BLaER1 treated with 17β-estradiol and CSF1 and Interleukin-3, amounts not matched to agents 10 nM and 100 nM (cell line): ENCODE measurements around the gene TSTD2.

ENCODE experiments used
- H3K27ac ChIP-seq, 11 experiments: shearing (Covaris generic); formaldehyde crosslinking; 2 replicates each; pipeline ENCODE4 v1.8.1; 2022
- H3K27me3 ChIP-seq, 11 experiments: shearing (Covaris generic); formaldehyde crosslinking; 2 replicates each; pipeline ENCODE4 v1.8.1; 2022
- H3K36me3 ChIP-seq, 11 experiments: shearing (Covaris generic); formaldehyde crosslinking; 2 replicates each; pipeline ENCODE4 v1.8.1; 2022
- H3K4me1 ChIP-seq, 10 experiments: shearing (Covaris generic); formaldehyde crosslinking; 2 replicates each; pipeline ENCODE4 v1.8.1; 2022
- H3K4me2 ChIP-seq, 11 experiments: shearing (Covaris generic); formaldehyde crosslinking; 2 replicates each; pipeline ENCODE4 v1.8.1; 2022
- H3K4me3 ChIP-seq, 10 experiments: shearing (Covaris generic); formaldehyde crosslinking; 2 replicates each; pipeline ENCODE4 v1.8.1; 2022
- H3K9ac ChIP-seq, 11 experiments: shearing (Covaris generic); formaldehyde crosslinking; 2 replicates each; pipeline ENCODE4 v1.8.1; 2022
- H3K9me3 ChIP-seq, 11 experiments: shearing (Covaris generic); formaldehyde crosslinking; replicated peaks in 1 of 11; 2 replicates each; pipeline ENCODE4 v1.8.1; 2022
- H4K20me1 ChIP-seq, 11 experiments: shearing (Covaris generic); formaldehyde crosslinking; 2 replicates each; pipeline ENCODE4 v1.8.1; 2022
- Cebpa-rat ChIP-seq, 11 experiments: shearing (Covaris generic); IDR thresholded peaks; 2 replicates each; pipeline ENCODE4 v1.8.1; 2022

The TSTD2 gene

GRCh38 chr9:97565262-97565661, 67.9 kb downstream of the TSTD2 start:
- Histone ChIP-seq H3K4me3 (no peak overlapping the region), H3K27me3 (0 out of 22 replicates have a peak, but pooled peaks cover 0 to 5% (median 0%) of the 10 kb centered on the region in 11 experiments), H4K20me1 (no peaks in the 10 kb centered on the region), H3K4me1 (no peaks in the 10 kb centered on the region), H3K9ac (no peak overlapping the region), H3K4me2 (no peak overlapping the region), H3K27ac (no peak overlapping the region), H3K36me3 (no peaks in the 10 kb centered on the region), H3K9me3 (no peaks in the 10 kb centered on the region)
- TF ChIP-seq Cebpa-rat (IDR thresholded peaks at IDR 0.05) = no peak

GRCh38 chr9:97564291-97565175, 68.6 kb downstream of the TSTD2 start:
- H3K9ac ChIP-seq = no peak overlapping the region
- no peak overlapping the region for H3K27ac ChIP-seq
- H3K4me1 ChIP-seq = peaks cover 0 to under 1% (median 0%) of the 10 kb centered on the region in 10 experiments; a peak in 1 of 20 replicates
- H3K9me3 ChIP-seq = no peaks in the 10 kb centered on the region
- 0 out of 22 replicates have a peak, but pooled peaks cover 0 to 5% (median 0%) of the 10 kb centered on the region in 11 experiments for H3K27me3 ChIP-seq
- H4K20me1 ChIP-seq = no peaks in the 10 kb centered on the region
- H3K4me3 ChIP-seq = no peak overlapping the region
- no peak for TF ChIP-seq Cebpa-rat (IDR thresholded peaks at IDR 0.05)
- no peak overlapping the region for H3K4me2 ChIP-seq
- no peaks in the 10 kb centered on the region for H3K36me3 ChIP-seq

DNA sequence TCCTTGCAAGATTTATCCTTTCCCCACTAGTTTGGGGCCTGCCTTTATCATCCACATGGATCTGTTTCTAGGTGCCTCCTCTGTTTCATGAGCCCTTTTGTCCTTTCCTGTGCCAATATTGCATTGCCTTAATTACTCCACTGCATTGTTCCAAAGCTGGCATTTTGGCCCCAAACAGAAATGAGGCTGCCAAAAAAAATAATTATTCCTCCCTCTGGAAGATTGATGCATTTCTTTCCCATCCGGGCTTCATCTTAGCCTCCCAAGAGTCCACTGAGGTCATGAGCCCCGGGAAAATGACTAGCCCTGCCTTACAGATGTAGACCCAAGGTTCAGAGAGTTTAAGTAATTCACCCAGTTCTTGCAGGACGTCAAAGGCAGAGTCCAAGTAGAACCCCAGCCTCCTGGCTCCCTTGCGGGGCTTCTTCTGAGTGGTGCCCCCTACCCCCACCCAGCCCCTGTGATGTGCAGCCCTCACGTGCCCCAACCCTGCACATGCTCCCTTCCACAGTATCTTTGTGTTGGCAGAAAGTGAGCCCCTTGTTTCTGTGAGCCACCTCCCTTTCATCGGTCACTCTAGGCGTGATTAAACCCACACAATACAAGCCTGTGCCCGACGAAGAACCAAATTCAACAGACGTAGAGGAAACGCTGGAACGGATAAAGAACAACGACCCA, 69.6 kb downstream of the TSTD2 start:
- Histone ChIP-seq H4K20me1 (no peaks in the 10 kb centered on the region), H3K27ac (no peak overlapping the region), H3K9me3 (no peaks in the 10 kb centered on the region), H3K36me3 (no peaks in the 10 kb centered on the region), H3K4me1 (peaks cover 7 to 9% (median 8%) of the 10 kb centered on the region in 10 experiments; a peak in 16 of 20 replicates), H3K27me3 (0 out of 22 replicates have a peak, but pooled peaks cover 0 to under 1% (median 0%) of the 10 kb centered on the region in 11 experiments), H3K4me3 (no peak overlapping the region), H3K4me2 (no peak overlapping the region), H3K9ac (no peak overlapping the region)
- TF ChIP-seq Cebpa-rat (IDR thresholded peaks at IDR 0.05) = no peak

GRCh38 chr9:97562542-97562941, 70.6 kb downstream of the TSTD2 start:
- Histone ChIP-seq H3K9me3 (no peaks in the 10 kb centered on the region), H4K20me1 (no peaks in the 10 kb centered on the region), H3K27me3 (no peaks in the 10 kb centered on the region), H3K4me1 (peaks cover 12 to 20% (median 18%) of the 10 kb centered on the region in 10 experiments), H3K4me3 (no peak overlapping the region), H3K9ac (no peak overlapping the region), H3K27ac (no peak overlapping the region), H3K36me3 (no peaks in the 10 kb centered on the region), H3K4me2 (no peak overlapping the region)
- TF ChIP-seq Cebpa-rat (IDR thresholded peaks at IDR 0.05) = no peak

DNA sequence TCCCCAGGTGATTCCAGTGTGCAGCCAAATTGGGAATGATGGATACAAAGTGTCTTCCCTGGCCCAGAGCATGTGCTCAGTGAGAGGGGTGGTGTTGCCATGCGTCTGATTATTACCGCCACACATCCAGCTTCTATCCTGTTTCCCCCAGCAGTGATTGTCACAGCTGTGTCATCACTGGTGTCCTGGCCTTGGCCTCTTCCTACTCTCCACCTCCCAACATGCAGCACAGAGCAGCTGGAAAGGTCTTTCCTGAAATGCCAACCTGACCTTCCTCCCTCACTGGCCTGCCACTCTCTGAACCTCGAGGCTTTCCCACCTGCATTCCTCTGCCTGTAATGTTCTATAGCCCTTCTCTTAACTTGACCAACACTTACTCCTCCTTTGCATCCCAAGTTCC, 71.7 kb downstream of the TSTD2 start:
- H3K4me2 ChIP-seq = no peak overlapping the region

GRCh38 chr9:97560851-97561250, 72.3 kb downstream of the TSTD2 start:
- no peaks in the 10 kb centered on the region for H3K36me3 ChIP-seq
- no peak overlapping the region for H3K4me2 ChIP-seq
- H3K27me3 ChIP-seq = no peaks in the 10 kb centered on the region
- H3K9me3 ChIP-seq = no peaks in the 10 kb centered on the region
- H3K9ac ChIP-seq = no peak overlapping the region
- no peak for TF ChIP-seq Cebpa-rat (IDR thresholded peaks at IDR 0.05)
- no peaks in the 10 kb centered on the region for H4K20me1 ChIP-seq
- no peak overlapping the region for H3K27ac ChIP-seq
- peaks cover 15 to 32% (median 25%) of the 10 kb centered on the region in 10 experiments for H3K4me1 ChIP-seq
- H3K4me3 ChIP-seq = no peak overlapping the region

More for the DNA sequence above, 71.7 kb downstream of the TSTD2 start:
- Histone ChIP-seq H4K20me1 (no peaks in the 10 kb centered on the region), H3K4me3 (no peak overlapping the region), H3K4me1 (peaks cover 15 to 30% (median 25%) of the 10 kb centered on the region in 10 experiments), H3K9ac (no peak overlapping the region), H3K27me3 (no peaks in the 10 kb centered on the region), H3K36me3 (no peaks in the 10 kb centered on the region), H3K9me3 (no peaks in the 10 kb centered on the region), H3K27ac (no peak overlapping the region)
- no peak for TF ChIP-seq Cebpa-rat (IDR thresholded peaks at IDR 0.05)

DNA sequence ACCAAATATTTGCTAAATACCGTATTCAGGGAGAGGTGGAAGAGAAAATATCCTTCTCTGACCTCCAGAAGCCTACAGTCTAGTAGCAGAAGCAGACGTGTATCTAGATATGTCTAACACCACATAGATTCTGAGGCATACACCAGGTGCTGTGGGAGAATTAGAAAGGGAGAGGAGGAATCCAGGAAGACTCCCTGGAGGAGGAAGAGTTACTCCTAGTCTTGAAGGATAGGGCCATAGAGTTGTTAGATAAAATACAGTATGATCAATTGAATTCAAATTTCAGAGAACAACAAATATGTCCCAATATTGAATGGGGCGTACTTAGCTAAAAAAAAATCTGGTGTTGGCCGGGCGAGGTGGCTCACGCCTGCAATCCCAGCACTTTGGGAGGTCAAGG, 73.0 kb downstream of the TSTD2 start:
- H3K27me3 ChIP-seq = no peaks in the 10 kb centered on the region
- no peaks in the 10 kb centered on the region for H3K36me3 ChIP-seq
- no peak overlapping the region for H3K4me2 ChIP-seq
- no peak for TF ChIP-seq Cebpa-rat (IDR thresholded peaks at IDR 0.05)
- no peaks in the 10 kb centered on the region for H4K20me1 ChIP-seq
- H3K4me1 ChIP-seq = peaks cover 15 to 32% (median 25%) of the 10 kb centered on the region in 10 experiments
- H3K4me3 ChIP-seq = no peak overlapping the region
- H3K9ac ChIP-seq = no peak overlapping the region
- no peak overlapping the region for H3K27ac ChIP-seq
- no peaks in the 10 kb centered on the region for H3K9me3 ChIP-seq

- Histone ChIP-seq H3K4me2 (peak overlapping the region in 9 of 11 experiments; percentile 16 to 89 (median 60); a peak in 17 of 22 replicates), H3K9me3 (no peaks in the 10 kb centered on the region), H3K27ac (no peak overlapping the region), H3K9ac (no peak overlapping the region), H3K36me3 (no peaks in the 10 kb centered on the region), H3K27me3 (no peaks in the 10 kb centered on the region), H3K4me3 (no peak overlapping the region), H3K4me1 (peaks cover 15 to 32% (median 25%) of the 10 kb centered on the region in 10 experiments), H4K20me1 (no peaks in the 10 kb centered on the region)
- TF ChIP-seq Cebpa-rat (IDR thresholded peaks at IDR 0.05) = no peak
These were observed 74.1 kb downstream of the TSTD2 start for GRCh38 chr9:97559111-97559514.

DNA sequence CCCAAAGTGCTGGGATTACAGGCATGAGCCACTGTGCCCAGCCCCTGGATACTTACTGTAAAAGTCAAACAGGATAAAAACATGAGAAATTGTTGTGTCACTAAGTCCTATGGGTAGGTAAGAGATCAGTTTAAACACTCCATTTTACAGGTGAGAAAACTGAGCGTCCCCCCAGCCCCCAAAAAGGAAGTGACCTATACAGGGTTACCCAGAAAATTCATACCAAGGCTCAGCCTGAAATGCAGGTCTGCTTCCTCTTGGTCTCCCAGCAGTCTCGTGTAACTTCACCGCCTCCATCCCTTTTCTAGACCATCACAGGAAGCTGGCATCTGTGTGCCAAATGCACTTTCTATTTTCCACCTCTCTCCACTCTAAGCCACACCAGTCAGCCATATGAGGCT, 74.5 kb downstream of the TSTD2 start:
- Histone ChIP-seq H4K20me1 (no peaks in the 10 kb centered on the region), H3K36me3 (no peaks in the 10 kb centered on the region), H3K9me3 (no peaks in the 10 kb centered on the region), H3K27me3 (no peaks in the 10 kb centered on the region), H3K4me1 (peaks cover 15 to 32% (median 25%) of the 10 kb centered on the region in 10 experiments), H3K27ac (no peak overlapping the region), H3K4me3 (no peak overlapping the region), H3K4me2 (peak overlapping the region in 9 of 11 experiments; percentile 16 to 89 (median 74); a peak in 17 of 22 replicates), H3K9ac (no peak overlapping the region)
- no peak for TF ChIP-seq Cebpa-rat (IDR thresholded peaks at IDR 0.05)
